NCI-H2196 (cell line): ENCODE data around the gene C1orf74.

Source experiments
- DNase-seq: peaks from one replicate; lab custom pipeline; 2025; ENCODE audit not compliant: unreplicated experiment; lab: John Stamatoyannopoulos, UW

C1orf74 gene

GRCh38 chr1:209747580-209748262 is 36.6 kb downstream of the C1orf74 start:
- DNase-seq = no peak

- DNase-seq = peak; percentile 13
Measured at GRCh38 chr1:209746451-209747165, 37.8 kb downstream of the C1orf74 start.

- peak; percentile 52 for DNase-seq
Measured at GRCh38 chr1:209743145-209743482, 41.2 kb downstream of the C1orf74 start.

GRCh38 chr1:209742409-209743144 is 41.8 kb downstream of the C1orf74 start:
- no peak for DNase-seq

GRCh38 chr1:209741889-209742288 is 42.5 kb downstream of the C1orf74 start:
- DNase-seq = no peak

GRCh38 chr1:209741193-209741592 is 43.2 kb downstream of the C1orf74 start:
- no peak for DNase-seq

- no peak for DNase-seq
Measured at GRCh38 chr1:209738270-209738669, 46.1 kb downstream of the C1orf74 start.

- DNase-seq = no peak
Measured at GRCh38 chr1:209737118-209737505, 47.2 kb downstream of the C1orf74 start.

- DNase-seq = no peak
Measured at GRCh38 chr1:209736490-209737117, 47.8 kb downstream of the C1orf74 start.

- DNase-seq = no peak
Measured at GRCh38 chr1:209733409-209734192, 50.8 kb downstream of the C1orf74 start.

GRCh38 chr1:209732725-209733124 is 51.6 kb downstream of the C1orf74 start:
- no peak for DNase-seq

GRCh38 chr1:209729436-209729835 is 54.9 kb downstream of the C1orf74 start:
- no peak for DNase-seq
